Measurements from ENCODE around the gene PRR14. TPM values are rescaled to one million over a fixed set of nuclear protein-coding genes. Genes with fewer than 3 reads are reported as not detected.

PRR14 gene
- total and polyA plus RNA-seq, 10 of the 15 experiments (the other 5 are each of a cell fraction or from before 2014, with no cell fraction given), result 2.5 to 66.8 (median 19.2) TPM

DNA sequence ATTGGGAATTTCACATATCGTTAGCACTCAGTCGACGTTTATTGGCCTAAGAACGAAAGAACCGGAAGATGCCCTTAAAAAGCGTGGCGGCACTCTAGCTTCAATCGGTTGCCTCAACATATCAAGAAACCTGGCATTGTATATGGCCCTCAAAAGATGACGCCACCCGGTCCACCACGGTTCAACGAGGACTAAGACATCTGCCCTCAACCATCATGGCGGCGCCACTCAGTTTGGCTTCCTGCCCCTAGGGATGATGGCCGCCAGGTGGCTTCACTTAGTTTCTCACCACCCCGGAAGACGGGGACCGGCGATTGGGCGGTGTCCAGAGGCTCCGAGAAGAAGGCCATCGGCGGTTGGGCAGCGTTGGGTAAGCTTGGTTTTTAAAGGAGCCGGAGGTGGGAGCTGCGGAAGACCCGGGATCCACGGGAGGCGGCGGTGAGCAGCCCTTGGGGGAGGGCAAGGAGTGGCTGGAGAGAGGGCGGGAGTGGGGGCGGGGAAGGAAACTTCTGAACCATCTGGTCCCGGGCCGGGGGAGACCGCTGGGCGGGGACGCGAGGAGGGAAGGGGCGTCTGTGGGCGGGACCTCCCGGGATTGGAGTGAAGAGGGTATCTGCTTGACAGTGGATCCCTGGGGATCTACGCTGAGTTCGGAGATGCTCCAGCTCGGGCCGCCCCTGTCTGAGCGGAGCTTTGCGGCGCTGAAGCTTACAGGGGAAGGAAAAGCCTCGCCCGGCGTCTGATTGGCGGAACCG lies at the start of gene PRR14 (continued):
- TF ChIP-seq, protein P1, sequence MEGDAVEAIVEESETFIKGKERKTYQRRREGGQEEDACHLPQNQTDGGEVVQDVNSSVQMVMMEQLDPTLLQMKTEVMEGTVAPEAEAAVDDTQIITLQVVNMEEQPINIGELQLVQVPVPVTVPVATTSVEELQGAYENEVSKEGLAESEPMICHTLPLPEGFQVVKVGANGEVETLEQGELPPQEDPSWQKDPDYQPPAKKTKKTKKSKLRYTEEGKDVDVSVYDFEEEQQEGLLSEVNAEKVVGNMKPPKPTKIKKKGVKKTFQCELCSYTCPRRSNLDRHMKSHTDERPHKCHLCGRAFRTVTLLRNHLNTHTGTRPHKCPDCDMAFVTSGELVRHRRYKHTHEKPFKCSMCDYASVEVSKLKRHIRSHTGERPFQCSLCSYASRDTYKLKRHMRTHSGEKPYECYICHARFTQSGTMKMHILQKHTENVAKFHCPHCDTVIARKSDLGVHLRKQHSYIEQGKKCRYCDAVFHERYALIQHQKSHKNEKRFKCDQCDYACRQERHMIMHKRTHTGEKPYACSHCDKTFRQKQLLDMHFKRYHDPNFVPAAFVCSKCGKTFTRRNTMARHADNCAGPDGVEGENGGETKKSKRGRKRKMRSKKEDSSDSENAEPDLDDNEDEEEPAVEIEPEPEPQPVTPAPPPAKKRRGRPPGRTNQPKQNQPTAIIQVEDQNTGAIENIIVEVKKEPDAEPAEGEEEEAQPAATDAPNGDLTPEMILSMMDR (IDR thresholded peaks at IDR 0.05 in 2 of 3, conservative IDR thresholded peaks at IDR 0.05 in 1 of 3; ENCODE audit: control insufficient read depth in 2 of 3, extremely low read depth in 1 of 3, insufficient read depth in 1 of 3, low read depth in 3 of 3, low read length in 3 of 3), result peak in 1 of 3 experiments; percentile 6; a peak in 1 of 6 replicates
- TF ChIP-seq TBL1XR1 (IDR thresholded peaks at IDR 0.05; ENCODE audit: low read depth, low read length) (peak; percentile 79), EP300 (IDR thresholded peaks at IDR 0.05; ENCODE audit: borderline replicate concordance in 1 of 2, control insufficient read depth in 1 of 2, low read depth in 2 of 2, low read length in 2 of 2) (0 out of 4 replicates have a peak, but pooled peaks of 1 of the 2 experiments have one; percentile 39), GATAD2B (conservative IDR thresholded peaks at IDR 0.05; ENCODE audit: low read depth) (0 out of 2 replicates have a peak, but pooled peaks have one; percentile 4), SREBF1 (IDR thresholded peaks at IDR 0.05; ENCODE audit: low read length) (0 out of 2 replicates have a peak, but pooled peaks have one; percentile 30), RCOR1 (conservative IDR thresholded peaks at IDR 0.05; ENCODE audit: low read depth, low read length) (peak; percentile 78; the same call in 1 of the 2 replicates), NBN (IDR thresholded peaks at IDR 0.05) (peak; percentile 73; the same call in 1 of the 2 replicates), RAD51 (IDR thresholded peaks at IDR 0.05) (peak; percentile 17; the same call in 1 of the 2 replicates)
- TF ChIP-seq, protein P2, sequence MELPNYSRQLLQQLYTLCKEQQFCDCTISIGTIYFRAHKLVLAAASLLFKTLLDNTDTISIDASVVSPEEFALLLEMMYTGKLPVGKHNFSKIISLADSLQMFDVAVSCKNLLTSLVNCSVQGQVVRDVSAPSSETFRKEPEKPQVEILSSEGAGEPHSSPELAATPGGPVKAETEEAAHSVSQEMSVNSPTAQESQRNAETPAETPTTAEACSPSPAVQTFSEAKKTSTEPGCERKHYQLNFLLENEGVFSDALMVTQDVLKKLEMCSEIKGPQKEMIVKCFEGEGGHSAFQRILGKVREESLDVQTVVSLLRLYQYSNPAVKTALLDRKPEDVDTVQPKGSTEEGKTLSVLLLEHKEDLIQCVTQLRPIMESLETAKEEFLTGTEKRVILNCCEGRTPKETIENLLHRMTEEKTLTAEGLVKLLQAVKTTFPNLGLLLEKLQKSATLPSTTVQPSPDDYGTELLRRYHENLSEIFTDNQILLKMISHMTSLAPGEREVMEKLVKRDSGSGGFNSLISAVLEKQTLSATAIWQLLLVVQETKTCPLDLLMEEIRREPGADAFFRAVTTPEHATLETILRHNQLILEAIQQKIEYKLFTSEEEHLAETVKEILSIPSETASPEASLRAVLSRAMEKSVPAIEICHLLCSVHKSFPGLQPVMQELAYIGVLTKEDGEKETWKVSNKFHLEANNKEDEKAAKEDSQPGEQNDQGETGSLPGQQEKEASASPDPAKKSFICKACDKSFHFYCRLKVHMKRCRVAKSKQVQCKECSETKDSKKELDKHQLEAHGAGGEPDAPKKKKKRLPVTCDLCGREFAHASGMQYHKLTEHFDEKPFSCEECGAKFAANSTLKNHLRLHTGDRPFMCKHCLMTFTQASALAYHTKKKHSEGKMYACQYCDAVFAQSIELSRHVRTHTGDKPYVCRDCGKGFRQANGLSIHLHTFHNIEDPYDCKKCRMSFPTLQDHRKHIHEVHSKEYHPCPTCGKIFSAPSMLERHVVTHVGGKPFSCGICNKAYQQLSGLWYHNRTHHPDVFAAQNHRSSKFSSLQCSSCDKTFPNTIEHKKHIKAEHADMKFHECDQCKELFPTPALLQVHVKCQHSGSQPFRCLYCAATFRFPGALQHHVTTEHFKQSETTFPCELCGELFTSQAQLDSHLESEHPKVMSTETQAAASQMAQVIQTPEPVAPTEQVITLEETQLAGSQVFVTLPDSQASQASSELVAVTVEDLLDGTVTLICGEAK (IDR thresholded peaks at IDR 0.05; ENCODE audit: borderline replicate concordance), result peak; percentile 84
- TF ChIP-seq, protein P3, sequence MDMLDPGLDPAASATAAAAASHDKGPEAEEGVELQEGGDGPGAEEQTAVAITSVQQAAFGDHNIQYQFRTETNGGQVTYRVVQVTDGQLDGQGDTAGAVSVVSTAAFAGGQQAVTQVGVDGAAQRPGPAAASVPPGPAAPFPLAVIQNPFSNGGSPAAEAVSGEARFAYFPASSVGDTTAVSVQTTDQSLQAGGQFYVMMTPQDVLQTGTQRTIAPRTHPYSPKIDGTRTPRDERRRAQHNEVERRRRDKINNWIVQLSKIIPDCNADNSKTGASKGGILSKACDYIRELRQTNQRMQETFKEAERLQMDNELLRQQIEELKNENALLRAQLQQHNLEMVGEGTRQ (IDR thresholded peaks at IDR 0.05; ENCODE audit: borderline replicate concordance, low read depth, low read length), result no peak
- TF ChIP-seq, protein P4, sequence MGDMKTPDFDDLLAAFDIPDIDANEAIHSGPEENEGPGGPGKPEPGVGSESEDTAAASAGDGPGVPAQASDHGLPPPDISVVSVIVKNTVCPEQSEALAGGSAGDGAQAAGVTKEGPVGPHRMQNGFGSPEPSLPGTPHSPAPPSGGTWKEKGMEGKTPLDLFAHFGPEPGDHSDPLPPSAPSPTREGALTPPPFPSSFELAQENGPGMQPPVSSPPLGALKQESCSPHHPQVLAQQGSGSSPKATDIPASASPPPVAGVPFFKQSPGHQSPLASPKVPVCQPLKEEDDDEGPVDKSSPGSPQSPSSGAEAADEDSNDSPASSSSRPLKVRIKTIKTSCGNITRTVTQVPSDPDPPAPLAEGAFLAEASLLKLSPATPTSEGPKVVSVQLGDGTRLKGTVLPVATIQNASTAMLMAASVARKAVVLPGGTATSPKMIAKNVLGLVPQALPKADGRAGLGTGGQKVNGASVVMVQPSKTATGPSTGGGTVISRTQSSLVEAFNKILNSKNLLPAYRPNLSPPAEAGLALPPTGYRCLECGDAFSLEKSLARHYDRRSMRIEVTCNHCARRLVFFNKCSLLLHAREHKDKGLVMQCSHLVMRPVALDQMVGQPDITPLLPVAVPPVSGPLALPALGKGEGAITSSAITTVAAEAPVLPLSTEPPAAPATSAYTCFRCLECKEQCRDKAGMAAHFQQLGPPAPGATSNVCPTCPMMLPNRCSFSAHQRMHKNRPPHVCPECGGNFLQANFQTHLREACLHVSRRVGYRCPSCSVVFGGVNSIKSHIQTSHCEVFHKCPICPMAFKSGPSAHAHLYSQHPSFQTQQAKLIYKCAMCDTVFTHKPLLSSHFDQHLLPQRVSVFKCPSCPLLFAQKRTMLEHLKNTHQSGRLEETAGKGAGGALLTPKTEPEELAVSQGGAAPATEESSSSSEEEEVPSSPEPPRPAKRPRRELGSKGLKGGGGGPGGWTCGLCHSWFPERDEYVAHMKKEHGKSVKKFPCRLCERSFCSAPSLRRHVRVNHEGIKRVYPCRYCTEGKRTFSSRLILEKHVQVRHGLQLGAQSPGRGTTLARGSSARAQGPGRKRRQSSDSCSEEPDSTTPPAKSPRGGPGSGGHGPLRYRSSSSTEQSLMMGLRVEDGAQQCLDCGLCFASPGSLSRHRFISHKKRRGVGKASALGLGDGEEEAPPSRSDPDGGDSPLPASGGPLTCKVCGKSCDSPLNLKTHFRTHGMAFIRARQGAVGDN (IDR thresholded peaks at IDR 0.05), result peak; percentile 54; the same call in 1 of the 2 replicates
- TF ChIP-seq, protein P5, sequence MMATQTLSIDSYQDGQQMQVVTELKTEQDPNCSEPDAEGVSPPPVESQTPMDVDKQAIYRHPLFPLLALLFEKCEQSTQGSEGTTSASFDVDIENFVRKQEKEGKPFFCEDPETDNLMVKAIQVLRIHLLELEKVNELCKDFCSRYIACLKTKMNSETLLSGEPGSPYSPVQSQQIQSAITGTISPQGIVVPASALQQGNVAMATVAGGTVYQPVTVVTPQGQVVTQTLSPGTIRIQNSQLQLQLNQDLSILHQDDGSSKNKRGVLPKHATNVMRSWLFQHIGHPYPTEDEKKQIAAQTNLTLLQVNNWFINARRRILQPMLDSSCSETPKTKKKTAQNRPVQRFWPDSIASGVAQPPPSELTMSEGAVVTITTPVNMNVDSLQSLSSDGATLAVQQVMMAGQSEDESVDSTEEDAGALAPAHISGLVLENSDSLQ (IDR thresholded peaks at IDR 0.05), result 0 out of 2 replicates have a peak, but pooled peaks have one; percentile 22
